GM21381 (cell line): Measurements from ENCODE around the gene ALDH1A2.
"Not testable (repeated sequence)": the region's sequence is repeated elsewhere in the genome, so short reads cannot be mapped to it uniquely, and the experiment has no call there.

Experiments
- ATAC-seq: cut with Tn5 transposase; IDR thresholded peaks from one replicate; pipeline ENCODE4 v1.9.1; 2021; ENCODE audit warnings: mild to moderate bottlenecking, moderate library complexity; ENCODE audit not compliant: unreplicated experiment

ALDH1A2 gene

GRCh38 chr15:58043192-58043903 is 22.2 kb downstream of the ALDH1A2 start:
- ATAC-seq = no peak

- ATAC-seq = no peak
Observed at GRCh38 chr15:58042006-58042405, 23.5 kb downstream of the ALDH1A2 start.

- ATAC-seq = no peak
Observed at GRCh38 chr15:58040150-58040549, 25.4 kb downstream of the ALDH1A2 start.

- no peak for ATAC-seq
Observed at GRCh38 chr15:58039079-58040035, 26.2 kb downstream of the ALDH1A2 start.

GRCh38 chr15:58038426-58039078 is 27.0 kb downstream of the ALDH1A2 start:
- no peak for ATAC-seq

GRCh38 chr15:58037723-58038301 is 27.7 kb downstream of the ALDH1A2 start:
- no peak for ATAC-seq

GRCh38 chr15:58036579-58036978 is 28.9 kb downstream of the ALDH1A2 start:
- ATAC-seq = no peak

GRCh38 chr15:58028392-58028791 is 37.1 kb downstream of the ALDH1A2 start:
- not testable (repeated sequence) for ATAC-seq

GRCh38 chr15:58026552-58026951 is 39.0 kb downstream of the ALDH1A2 start:
- ATAC-seq = no peak

GRCh38 chr15:58026051-58026450 is 39.5 kb downstream of the ALDH1A2 start:
- no peak for ATAC-seq

GRCh38 chr15:58021332-58022230 is 43.9 kb downstream of the ALDH1A2 start:
- no peak for ATAC-seq

GRCh38 chr15:58019503-58020376 is 45.8 kb downstream of the ALDH1A2 start:
- no peak for ATAC-seq

- ATAC-seq = no peak
Observed at GRCh38 chr15:58017869-58018268, 47.6 kb downstream of the ALDH1A2 start.

- ATAC-seq = no peak
Observed at GRCh38 chr15:58016581-58017175, 48.8 kb downstream of the ALDH1A2 start.

GRCh38 chr15:58015565-58015964 is 49.9 kb downstream of the ALDH1A2 start:
- ATAC-seq = no peak

GRCh38 chr15:58014470-58014869 is 51.0 kb downstream of the ALDH1A2 start:
- no peak for ATAC-seq

- ATAC-seq = no peak
Observed at GRCh38 chr15:58014040-58014439, 51.5 kb downstream of the ALDH1A2 start.

GRCh38 chr15:58010983-58011382 is 54.5 kb downstream of the ALDH1A2 start:
- no peak for ATAC-seq

- ATAC-seq = no peak
Observed at GRCh38 chr15:58003810-58004209, 61.7 kb downstream of the ALDH1A2 start.
